Measurements from ENCODE around the gene TIMM44. TPM values are rescaled to one million over a fixed set of nuclear protein-coding genes. Genes with fewer than 3 reads are reported as not detected.

TIMM44 gene
- total and polyA plus RNA-seq, 10 of the 15 experiments (the other 5 are each of a cell fraction or from before 2014, with no cell fraction given): 6.6 to 90.7 (median 57.6) TPM

DNA sequence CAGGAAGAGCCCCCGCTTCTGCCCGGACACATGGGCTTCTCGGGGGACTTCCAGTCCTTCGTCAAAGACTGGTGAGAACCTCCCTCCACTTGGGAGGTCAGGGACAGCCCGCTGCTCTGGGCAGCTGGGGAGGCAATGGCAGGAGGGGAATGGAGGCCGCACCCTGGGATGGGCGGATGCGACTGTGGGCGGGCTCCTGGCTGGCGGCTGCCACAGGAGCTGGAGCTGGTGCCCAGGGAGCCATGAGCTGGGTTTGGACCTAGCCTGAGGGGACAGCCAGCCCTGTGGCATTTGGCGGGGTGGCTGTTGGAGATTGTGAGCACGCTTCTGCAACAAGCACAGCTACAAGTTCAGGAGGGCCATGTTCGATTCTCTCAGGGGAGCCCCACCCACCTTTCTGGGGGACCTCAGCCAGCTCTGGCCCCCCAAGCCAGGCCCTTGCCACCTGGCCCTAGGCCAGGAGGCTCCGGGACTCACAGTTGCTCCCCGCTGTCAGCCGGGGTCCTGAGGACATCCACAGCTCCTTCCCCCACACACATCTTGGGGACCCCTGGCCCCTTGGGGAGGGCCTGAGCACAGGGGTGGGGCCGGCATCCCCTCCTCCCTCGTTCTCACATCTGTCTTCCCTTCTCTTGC, 31.8 kb downstream of the TIMM44 start:
- Histone ChIP-seq H3K27me3 (replicated peaks in 1 of 2; ENCODE audit: control insufficient read depth in 2 of 2, insufficient read depth in 2 of 2, low read length in 1 of 2) (peaks cover 0 to 2% of the 10 kb centered on the region in 2 experiments; a peak in 1 of 4 replicates), H4K20me1 (ENCODE audit: control insufficient read depth, insufficient read depth) (no peaks in the 10 kb centered on the region), H3K4me1 (ENCODE audit: control insufficient read depth, insufficient read depth, low read length) (no peaks in the 10 kb centered on the region), H3K4me3 (no peak overlapping the region), H3K27ac (ENCODE audit: control insufficient read depth, insufficient read depth) (no peak overlapping the region), H3K9me3 (replicated peaks; ENCODE audit: control insufficient read depth, insufficient read depth, low read length) (no peaks in the 10 kb centered on the region), H3K4me2 (ENCODE audit: control insufficient read depth, insufficient read depth) (no peak overlapping the region), H3K9ac (ENCODE audit: control insufficient read depth, insufficient read depth, low read length) (no peak overlapping the region), H2AFZ (ENCODE audit: control insufficient read depth, low read depth, low read length) (no peak overlapping the region), H3K36me3 (ENCODE audit: control insufficient read depth in 2 of 2, insufficient read depth in 2 of 2, low read length in 1 of 2) (peaks cover 0 to 16% of the 10 kb centered on the region in 2 experiments; a peak in 3 of 4 replicates), H3K79me2 (ENCODE audit: control insufficient read depth, insufficient read depth, low read length) (peaks cover 5% of the 10 kb centered on the region)
- intact Hi-C loops (cut with micrococcal nuclease; ENCODE audit: unreplicated experiment) (no loop called here), in situ Hi-C loops (cut with MboI) (no loop called here)
- POLR2A ChIA-PET: no interaction called here
- CTCF ChIA-PET: no interaction called here
- ATAC-seq (no peak), FAIRE-seq (no peak), DNase-seq (ENCODE audit: low read depth, low spot score) (no peak)
- WGBS (ENCODE audit: insufficient coverage, insufficient replicate concordance, low lambda C conversion rate, missing lambda C conversion rate): 92% methylated on average over 18 of the region's 18 CpGs
- BruUV-seq (replicated peaks): no TSS peak
- RAD21 ChIA-PET (ENCODE audit: unreplicated experiment): interaction anchor here (0.9 to 1.2 kb wide), 2 partner anchors 9 to 32 kb away, joined by 3 to 4 read pairs; partner anchors contain the start of gene SNAPC2
- SMC1A ChIA-PET (ENCODE audit: uncharacterized antibody, unreplicated experiment): no interaction called here
- no peak for TF ChIP-seq SUZ12 (IDR thresholded peaks at IDR 0.05; ENCODE audit: unreplicated experiment)
- no peak for TF ChIP-seq JUND (IDR thresholded peaks at IDR 0.05; ENCODE audit: low read depth, low read length)
- no peak for TF ChIP-seq ZBED1 (IDR thresholded peaks at IDR 0.05; ENCODE audit: borderline replicate concordance)
- TF ChIP-seq, protein P1, sequence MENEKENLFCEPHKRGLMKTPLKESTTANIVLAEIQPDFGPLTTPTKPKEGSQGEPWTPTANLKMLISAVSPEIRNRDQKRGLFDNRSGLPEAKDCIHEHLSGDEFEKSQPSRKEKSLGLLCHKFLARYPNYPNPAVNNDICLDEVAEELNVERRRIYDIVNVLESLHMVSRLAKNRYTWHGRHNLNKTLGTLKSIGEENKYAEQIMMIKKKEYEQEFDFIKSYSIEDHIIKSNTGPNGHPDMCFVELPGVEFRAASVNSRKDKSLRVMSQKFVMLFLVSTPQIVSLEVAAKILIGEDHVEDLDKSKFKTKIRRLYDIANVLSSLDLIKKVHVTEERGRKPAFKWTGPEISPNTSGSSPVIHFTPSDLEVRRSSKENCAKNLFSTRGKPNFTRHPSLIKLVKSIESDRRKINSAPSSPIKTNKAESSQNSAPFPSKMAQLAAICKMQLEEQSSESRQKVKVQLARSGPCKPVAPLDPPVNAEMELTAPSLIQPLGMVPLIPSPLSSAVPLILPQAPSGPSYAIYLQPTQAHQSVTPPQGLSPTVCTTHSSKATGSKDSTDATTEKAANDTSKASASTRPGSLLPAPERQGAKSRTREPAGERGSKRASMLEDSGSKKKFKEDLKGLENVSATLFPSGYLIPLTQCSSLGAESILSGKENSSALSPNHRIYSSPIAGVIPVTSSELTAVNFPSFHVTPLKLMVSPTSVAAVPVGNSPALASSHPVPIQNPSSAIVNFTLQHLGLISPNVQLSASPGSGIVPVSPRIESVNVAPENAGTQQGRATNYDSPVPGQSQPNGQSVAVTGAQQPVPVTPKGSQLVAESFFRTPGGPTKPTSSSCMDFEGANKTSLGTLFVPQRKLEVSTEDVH (IDR thresholded peaks at IDR 0.05; ENCODE audit: low read depth, partially characterized antibody): no peak
- TF ChIP-seq MYB (IDR thresholded peaks at IDR 0.05; ENCODE audit: borderline replicate concordance, low read depth, low read length): no peak
- TF ChIP-seq, protein P2, sequence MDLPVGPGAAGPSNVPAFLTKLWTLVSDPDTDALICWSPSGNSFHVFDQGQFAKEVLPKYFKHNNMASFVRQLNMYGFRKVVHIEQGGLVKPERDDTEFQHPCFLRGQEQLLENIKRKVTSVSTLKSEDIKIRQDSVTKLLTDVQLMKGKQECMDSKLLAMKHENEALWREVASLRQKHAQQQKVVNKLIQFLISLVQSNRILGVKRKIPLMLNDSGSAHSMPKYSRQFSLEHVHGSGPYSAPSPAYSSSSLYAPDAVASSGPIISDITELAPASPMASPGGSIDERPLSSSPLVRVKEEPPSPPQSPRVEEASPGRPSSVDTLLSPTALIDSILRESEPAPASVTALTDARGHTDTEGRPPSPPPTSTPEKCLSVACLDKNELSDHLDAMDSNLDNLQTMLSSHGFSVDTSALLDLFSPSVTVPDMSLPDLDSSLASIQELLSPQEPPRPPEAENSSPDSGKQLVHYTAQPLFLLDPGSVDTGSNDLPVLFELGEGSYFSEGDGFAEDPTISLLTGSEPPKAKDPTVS (IDR thresholded peaks at IDR 0.05; ENCODE audit: low read depth, low read length): no peak
- TF ChIP-seq, protein P3, sequence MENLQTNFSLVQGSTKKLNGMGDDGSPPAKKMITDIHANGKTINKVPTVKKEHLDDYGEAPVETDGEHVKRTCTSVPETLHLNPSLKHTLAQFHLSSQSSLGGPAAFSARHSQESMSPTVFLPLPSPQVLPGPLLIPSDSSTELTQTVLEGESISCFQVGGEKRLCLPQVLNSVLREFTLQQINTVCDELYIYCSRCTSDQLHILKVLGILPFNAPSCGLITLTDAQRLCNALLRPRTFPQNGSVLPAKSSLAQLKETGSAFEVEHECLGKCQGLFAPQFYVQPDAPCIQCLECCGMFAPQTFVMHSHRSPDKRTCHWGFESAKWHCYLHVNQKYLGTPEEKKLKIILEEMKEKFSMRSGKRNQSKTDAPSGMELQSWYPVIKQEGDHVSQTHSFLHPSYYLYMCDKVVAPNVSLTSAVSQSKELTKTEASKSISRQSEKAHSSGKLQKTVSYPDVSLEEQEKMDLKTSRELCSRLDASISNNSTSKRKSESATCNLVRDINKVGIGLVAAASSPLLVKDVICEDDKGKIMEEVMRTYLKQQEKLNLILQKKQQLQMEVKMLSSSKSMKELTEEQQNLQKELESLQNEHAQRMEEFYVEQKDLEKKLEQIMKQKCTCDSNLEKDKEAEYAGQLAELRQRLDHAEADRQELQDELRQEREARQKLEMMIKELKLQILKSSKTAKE (IDR thresholded peaks at IDR 0.05; ENCODE audit: low read depth, poor library complexity, severe bottlenecking): no peak
- TF ChIP-seq RUNX3 (IDR thresholded peaks at IDR 0.05; ENCODE audit: low read length): no peak
- TF ChIP-seq GABPA (IDR thresholded peaks at IDR 0.05; ENCODE audit: low read depth): no peak
- TF ChIP-seq, protein P4, sequence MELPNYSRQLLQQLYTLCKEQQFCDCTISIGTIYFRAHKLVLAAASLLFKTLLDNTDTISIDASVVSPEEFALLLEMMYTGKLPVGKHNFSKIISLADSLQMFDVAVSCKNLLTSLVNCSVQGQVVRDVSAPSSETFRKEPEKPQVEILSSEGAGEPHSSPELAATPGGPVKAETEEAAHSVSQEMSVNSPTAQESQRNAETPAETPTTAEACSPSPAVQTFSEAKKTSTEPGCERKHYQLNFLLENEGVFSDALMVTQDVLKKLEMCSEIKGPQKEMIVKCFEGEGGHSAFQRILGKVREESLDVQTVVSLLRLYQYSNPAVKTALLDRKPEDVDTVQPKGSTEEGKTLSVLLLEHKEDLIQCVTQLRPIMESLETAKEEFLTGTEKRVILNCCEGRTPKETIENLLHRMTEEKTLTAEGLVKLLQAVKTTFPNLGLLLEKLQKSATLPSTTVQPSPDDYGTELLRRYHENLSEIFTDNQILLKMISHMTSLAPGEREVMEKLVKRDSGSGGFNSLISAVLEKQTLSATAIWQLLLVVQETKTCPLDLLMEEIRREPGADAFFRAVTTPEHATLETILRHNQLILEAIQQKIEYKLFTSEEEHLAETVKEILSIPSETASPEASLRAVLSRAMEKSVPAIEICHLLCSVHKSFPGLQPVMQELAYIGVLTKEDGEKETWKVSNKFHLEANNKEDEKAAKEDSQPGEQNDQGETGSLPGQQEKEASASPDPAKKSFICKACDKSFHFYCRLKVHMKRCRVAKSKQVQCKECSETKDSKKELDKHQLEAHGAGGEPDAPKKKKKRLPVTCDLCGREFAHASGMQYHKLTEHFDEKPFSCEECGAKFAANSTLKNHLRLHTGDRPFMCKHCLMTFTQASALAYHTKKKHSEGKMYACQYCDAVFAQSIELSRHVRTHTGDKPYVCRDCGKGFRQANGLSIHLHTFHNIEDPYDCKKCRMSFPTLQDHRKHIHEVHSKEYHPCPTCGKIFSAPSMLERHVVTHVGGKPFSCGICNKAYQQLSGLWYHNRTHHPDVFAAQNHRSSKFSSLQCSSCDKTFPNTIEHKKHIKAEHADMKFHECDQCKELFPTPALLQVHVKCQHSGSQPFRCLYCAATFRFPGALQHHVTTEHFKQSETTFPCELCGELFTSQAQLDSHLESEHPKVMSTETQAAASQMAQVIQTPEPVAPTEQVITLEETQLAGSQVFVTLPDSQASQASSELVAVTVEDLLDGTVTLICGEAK (IDR thresholded peaks at IDR 0.05; ENCODE audit: borderline replicate concordance): no peak
- TF ChIP-seq FOS (IDR thresholded peaks at IDR 0.05; ENCODE audit: borderline replicate concordance, extremely low read depth, insufficient read length): no peak
- TF ChIP-seq MYC (IDR thresholded peaks at IDR 0.05; ENCODE audit: insufficient read depth, insufficient read length, insufficient replicate concordance, low read length, severe bottlenecking): no peak

Data from GM12878 (cell line).